ENCODE data around the gene REG3G.

Gene REG3G

DNA sequence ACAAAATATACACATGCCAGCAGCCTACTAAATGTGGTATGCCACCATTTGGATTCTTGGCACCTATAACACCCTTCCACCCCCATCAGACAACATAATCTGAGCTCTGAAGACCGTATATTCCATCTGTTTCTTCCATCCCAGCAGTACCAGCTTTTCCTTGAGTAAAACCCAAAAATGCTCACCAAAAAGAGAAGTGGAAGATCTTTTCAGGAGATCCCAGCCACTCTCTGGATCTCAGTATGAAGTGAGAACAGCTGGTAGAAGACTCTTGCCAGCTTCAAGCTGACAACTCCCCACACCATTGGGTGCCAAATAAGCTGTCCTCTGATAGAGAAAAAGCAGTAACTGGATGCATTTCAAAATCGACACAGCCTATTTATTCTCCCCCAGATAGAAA is 39.7 kb downstream of the REG3G start:
- TF ChIP-seq, protein P1, sequence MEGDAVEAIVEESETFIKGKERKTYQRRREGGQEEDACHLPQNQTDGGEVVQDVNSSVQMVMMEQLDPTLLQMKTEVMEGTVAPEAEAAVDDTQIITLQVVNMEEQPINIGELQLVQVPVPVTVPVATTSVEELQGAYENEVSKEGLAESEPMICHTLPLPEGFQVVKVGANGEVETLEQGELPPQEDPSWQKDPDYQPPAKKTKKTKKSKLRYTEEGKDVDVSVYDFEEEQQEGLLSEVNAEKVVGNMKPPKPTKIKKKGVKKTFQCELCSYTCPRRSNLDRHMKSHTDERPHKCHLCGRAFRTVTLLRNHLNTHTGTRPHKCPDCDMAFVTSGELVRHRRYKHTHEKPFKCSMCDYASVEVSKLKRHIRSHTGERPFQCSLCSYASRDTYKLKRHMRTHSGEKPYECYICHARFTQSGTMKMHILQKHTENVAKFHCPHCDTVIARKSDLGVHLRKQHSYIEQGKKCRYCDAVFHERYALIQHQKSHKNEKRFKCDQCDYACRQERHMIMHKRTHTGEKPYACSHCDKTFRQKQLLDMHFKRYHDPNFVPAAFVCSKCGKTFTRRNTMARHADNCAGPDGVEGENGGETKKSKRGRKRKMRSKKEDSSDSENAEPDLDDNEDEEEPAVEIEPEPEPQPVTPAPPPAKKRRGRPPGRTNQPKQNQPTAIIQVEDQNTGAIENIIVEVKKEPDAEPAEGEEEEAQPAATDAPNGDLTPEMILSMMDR (conservative IDR thresholded peaks at IDR 0.05; ENCODE audit: low read depth, low read length) = no peak
- DNase-seq (ENCODE audit: low read depth) = no peak
- H3K4me3 ChIP-seq (ENCODE audit: low read depth, low read length) = no peak overlapping the region

- TF ChIP-seq, protein P1 (conservative IDR thresholded peaks at IDR 0.05; ENCODE audit: low read depth, low read length) = no peak
- no peak overlapping the region for H3K4me3 ChIP-seq (ENCODE audit: low read depth, low read length)
- no peak for DNase-seq (ENCODE audit: low read depth)
Observed at GRCh38 chr2:79071078-79071477, 45.6 kb downstream of the REG3G start.
